Activated CD4-positive, alpha-beta memory T cell treated with anti-CD3 and anti-CD28 coated beads, Interleukin-2, amount 10 ng/mL, durations not matched to agents 7 days and 5 days (primary cell): ENCODE results near the gene SDHC. TPM values are rescaled to one million over a fixed set of nuclear protein-coding genes. Genes with fewer than 3 reads are reported as not detected.
"Not testable (repeated sequence)": the region's sequence is repeated elsewhere in the genome, so short reads cannot be mapped to it uniquely, and the experiment has no call there.

Experiments
- CTCF ChIA-PET: fragments of 350-600 bp; sonication (Branson Sonifier 250); formaldehyde crosslinking; loops from one replicate; lab custom pipeline; 2021; ENCODE audit warnings: antibody characterized with exemption, inconsistent platforms; lab: Charles Lee
- POLR2A ChIA-PET: fragments of 350-600 bp; sonication (Branson Sonifier 250); formaldehyde crosslinking; loops from one replicate; lab custom pipeline; 2021; ENCODE audit warnings: antibody characterized with exemption; lab: Charles Lee
- DNase-seq: peaks from one replicate; pipeline ENCODE4 v3.0.0-alpha.2; 2020
- H3K27ac Mint-ChIP-seq: one replicate; pipeline ENCODE4 v1.8.0; 2021; ENCODE audit warnings: mild to moderate bottlenecking, mixed read lengths
- H3K27me3 Mint-ChIP-seq: one replicate; pipeline ENCODE4 v1.8.0; 2021; ENCODE audit warnings: mixed read lengths
- H3K36me3 Mint-ChIP-seq: one replicate; pipeline ENCODE4 v1.8.0; 2021; ENCODE audit warnings: low read depth, mixed read lengths
- H3K4me1 Mint-ChIP-seq: one replicate; pipeline ENCODE4 v1.8.0; 2021; ENCODE audit warnings: mixed read lengths
- H3K4me3 Mint-ChIP-seq: one replicate; pipeline ENCODE4 v1.8.0; 2021; ENCODE audit warnings: mild to moderate bottlenecking, mixed read lengths
- H3K9me3 Mint-ChIP-seq: one replicate; pipeline ENCODE4 v1.8.0; 2021; ENCODE audit warnings: mixed read lengths
- total RNA-seq, 2 experiments: library from RNA; stranded (reverse); gene quantifications; one replicate each; pipeline ENCODE4 v1.2.3, GENCODE V29; 2021

SDHC gene
- total RNA-seq, 2 experiments from 2014 or later: 172 to 173 TPM

GRCh38 chr1:161391136-161391535 lies 77.0 kb downstream of the SDHC start:
- H3K4me3 Mint-ChIP-seq: peak overlapping the region; percentile 91
- not testable (repeated sequence) for H3K36me3 Mint-ChIP-seq, H3K27me3 Mint-ChIP-seq, DNase-seq, H3K9me3 Mint-ChIP-seq
- CTCF ChIA-PET: interaction anchor here (0.8 to 2.6 kb wide), 3 partner anchors 9 to 49 kb away, joined by 3 to 13 read pairs (median 5); no protein-coding TSS in a partner anchor
- peaks cover 42% of the 10 kb centered on the region for H3K4me1 Mint-ChIP-seq
- POLR2A ChIA-PET: interaction anchor here (1.0 to 3.1 kb wide), 9 partner anchors 9 to 225 kb away, joined by 3 to 16 read pairs (median 7); partner anchors contain the start of genes NDUFS2, PPOX, SDHC and TOMM40L
- H3K27ac Mint-ChIP-seq: peak overlapping the region; percentile 71

GRCh38 chr1:161391611-161392010 lies 77.4 kb downstream of the SDHC start:
- Mint-ChIP-seq H3K36me3 (no peaks in the 10 kb centered on the region), H3K4me1 (peaks cover 37% of the 10 kb centered on the region), H3K4me3 (peak overlapping the region; percentile 46), H3K27me3 (no peaks in the 10 kb centered on the region), H3K27ac (no peak overlapping the region), H3K9me3 (no peaks in the 10 kb centered on the region)
- DNase-seq: no peak
- ChIA-PET CTCF (interaction anchor here (1.2 to 2.6 kb wide), 2 partner anchors 8 to 10 kb away, joined by 5 to 13 read pairs; no protein-coding TSS in a partner anchor), POLR2A (interaction anchor here (1.0 to 2.8 kb wide), 3 partner anchors 8 to 49 kb away, joined by 3 to 16 read pairs (median 4); no protein-coding TSS in a partner anchor)

GRCh38 chr1:161393151-161393550 lies 79.0 kb downstream of the SDHC start:
- H3K27me3 Mint-ChIP-seq: no peaks in the 10 kb centered on the region
- no peak for DNase-seq
- POLR2A ChIA-PET: interaction anchor here (0.6 kb wide), 1 partner anchor 71 kb away, joined by 3 read pairs; no protein-coding TSS in a partner anchor
- H3K4me3 Mint-ChIP-seq: no peak overlapping the region
- peaks cover 29% of the 10 kb centered on the region for H3K4me1 Mint-ChIP-seq
- no peaks in the 10 kb centered on the region for H3K36me3 Mint-ChIP-seq
- CTCF ChIA-PET: no interaction called here
- no peaks in the 10 kb centered on the region for H3K9me3 Mint-ChIP-seq
- no peak overlapping the region for H3K27ac Mint-ChIP-seq

- CTCF ChIA-PET: interaction anchor here (0.7 kb wide), 1 partner anchor 14 kb away, joined by 3 read pairs; no protein-coding TSS in a partner anchor
- not testable (repeated sequence) for H3K9me3 Mint-ChIP-seq, H3K27me3 Mint-ChIP-seq, DNase-seq, H3K27ac Mint-ChIP-seq, H3K4me3 Mint-ChIP-seq
- POLR2A ChIA-PET: interaction anchor here (1.5 kb wide), 1 partner anchor 7 kb away, joined by 4 read pairs; no protein-coding TSS in a partner anchor
- Mint-ChIP-seq H3K36me3 (peaks cover 16% of the 10 kb centered on the region), H3K4me1 (peaks cover 32% of the 10 kb centered on the region)
Measured at GRCh38 chr1:161397038-161397437, 82.9 kb downstream of the SDHC start.

- peak overlapping the region; percentile 89 for H3K4me3 Mint-ChIP-seq
- H3K27me3 Mint-ChIP-seq: no peaks in the 10 kb centered on the region
- CTCF ChIA-PET: no interaction called here
- POLR2A ChIA-PET: interaction anchor here (1.0 kb wide), 1 partner anchor 9 kb away, joined by 3 read pairs; no protein-coding TSS in a partner anchor
- H3K9me3 Mint-ChIP-seq: no peaks in the 10 kb centered on the region
- peaks cover 34% of the 10 kb centered on the region for H3K4me1 Mint-ChIP-seq
- no peak for DNase-seq
- peak overlapping the region; percentile 99 for H3K27ac Mint-ChIP-seq
- H3K36me3 Mint-ChIP-seq: peaks cover 16% of the 10 kb centered on the region
Measured at GRCh38 chr1:161398900-161399256, 84.7 kb downstream of the SDHC start.

GRCh38 chr1:161399257-161399998 lies 85.2 kb downstream of the SDHC start:
- Mint-ChIP-seq H3K4me1 (peaks cover 39% of the 10 kb centered on the region), H3K27me3 (no peaks in the 10 kb centered on the region), H3K9me3 (no peaks in the 10 kb centered on the region), H3K36me3 (peaks cover 16% of the 10 kb centered on the region), H3K27ac (peak overlapping the region; percentile 99), H3K4me3 (peak overlapping the region; percentile 89)
- POLR2A ChIA-PET: interaction anchor here (1.0 to 1.8 kb wide), 9 partner anchors 9 to 197 kb away, joined by 3 to 16 read pairs (median 6); partner anchors contain the start of genes NDUFS2 and TOMM40L
- CTCF ChIA-PET: interaction anchor here (1.0 to 1.8 kb wide), 8 partner anchors 8 to 174 kb away, joined by 4 to 10 read pairs (median 6); partner anchors contain the start of gene TOMM40L
- peak; percentile 92 for DNase-seq

GRCh38 chr1:161402446-161402845 lies 88.3 kb downstream of the SDHC start:
- no peaks in the 10 kb centered on the region for H3K27me3 Mint-ChIP-seq
- POLR2A ChIA-PET: no interaction called here
- no peak overlapping the region for H3K4me3 Mint-ChIP-seq
- no peak overlapping the region for H3K27ac Mint-ChIP-seq
- peaks cover 16% of the 10 kb centered on the region for H3K36me3 Mint-ChIP-seq
- H3K4me1 Mint-ChIP-seq: peaks cover 41% of the 10 kb centered on the region
- CTCF ChIA-PET: interaction anchor here (1.6 kb wide), 1 partner anchor 21 kb away, joined by 3 read pairs; no protein-coding TSS in a partner anchor
- DNase-seq: no peak
- H3K9me3 Mint-ChIP-seq: no peaks in the 10 kb centered on the region

GRCh38 chr1:161404051-161404597 lies 89.9 kb downstream of the SDHC start:
- H3K27me3 Mint-ChIP-seq: no peaks in the 10 kb centered on the region
- DNase-seq: no peak
- POLR2A ChIA-PET: no interaction called here
- no peaks in the 10 kb centered on the region for H3K9me3 Mint-ChIP-seq
- H3K36me3 Mint-ChIP-seq: peaks cover 16% of the 10 kb centered on the region
- no peak overlapping the region for H3K27ac Mint-ChIP-seq
- H3K4me3 Mint-ChIP-seq: no peak overlapping the region
- CTCF ChIA-PET: interaction anchor here (0.8 kb wide), 1 partner anchor 362 kb away, joined by 3 read pairs; no protein-coding TSS in a partner anchor
- peaks cover 38% of the 10 kb centered on the region for H3K4me1 Mint-ChIP-seq

GRCh38 chr1:161406551-161406950 lies 92.4 kb downstream of the SDHC start:
- H3K4me1 Mint-ChIP-seq: peaks cover 38% of the 10 kb centered on the region
- H3K27me3 Mint-ChIP-seq, H3K4me3 Mint-ChIP-seq, H3K27ac Mint-ChIP-seq, DNase-seq, CTCF ChIA-PET, H3K9me3 Mint-ChIP-seq, H3K36me3 Mint-ChIP-seq: not testable (repeated sequence)
- POLR2A ChIA-PET: interaction anchor here (1.1 to 1.7 kb wide), 2 partner anchors 8 to 34 kb away, joined by 3 read pairs; no protein-coding TSS in a partner anchor

- POLR2A ChIA-PET: interaction anchor here (1.1 to 1.8 kb wide), 5 partner anchors 8 to 33 kb away, joined by 3 to 13 read pairs (median 3); no protein-coding TSS in a partner anchor
Measured at GRCh38 chr1:161407451-161407985, 93.3 kb downstream of the SDHC start.

GRCh38 chr1:161408429-161409052 lies 94.4 kb downstream of the SDHC start:
- no peak for DNase-seq
- POLR2A ChIA-PET: interaction anchor here (1.0 to 1.8 kb wide), 5 partner anchors 9 to 22 kb away, joined by 3 to 13 read pairs (median 3); no protein-coding TSS in a partner anchor
- no peak overlapping the region for H3K4me3 Mint-ChIP-seq

More at GRCh38 chr1:161407451-161407985, 93.3 kb downstream of the SDHC start:
- H3K36me3 Mint-ChIP-seq: peaks cover 8% of the 10 kb centered on the region
- no peak overlapping the region for H3K4me3 Mint-ChIP-seq
- peaks cover 38% of the 10 kb centered on the region for H3K4me1 Mint-ChIP-seq
- H3K9me3 Mint-ChIP-seq: no peaks in the 10 kb centered on the region
- DNase-seq: no peak
- CTCF ChIA-PET: interaction anchor here (0.8 kb wide), 1 partner anchor 13 kb away, joined by 3 read pairs; no protein-coding TSS in a partner anchor
- no peak overlapping the region for H3K27ac Mint-ChIP-seq
- no peaks in the 10 kb centered on the region for H3K27me3 Mint-ChIP-seq

More at GRCh38 chr1:161408429-161409052, 94.4 kb downstream of the SDHC start:
- Mint-ChIP-seq H3K36me3 (peaks cover 8% of the 10 kb centered on the region), H3K27me3 (no peaks in the 10 kb centered on the region), H3K9me3 (no peaks in the 10 kb centered on the region), H3K4me1 (peaks cover 34% of the 10 kb centered on the region), H3K27ac (no peak overlapping the region)
- CTCF ChIA-PET: interaction anchor here (1.6 kb wide), 1 partner anchor 8 kb away, joined by 6 read pairs; no protein-coding TSS in a partner anchor
